Measurements from ENCODE around the gene ERF.

- no peak for TF ChIP-seq GATA3 (IDR thresholded peaks at IDR 0.05; ENCODE audit: low read depth, low read length)
- TF ChIP-seq GATA2 (IDR thresholded peaks at IDR 0.05; ENCODE audit: low read depth, low read length), result no peak
Measured at GRCh38 chr19:42228641-42229040, 26.3 kb downstream of the ERF start.
